ENCODE data around the gene DIAPH3. TPM values are rescaled to one million over a fixed set of nuclear protein-coding genes. Genes with fewer than 3 reads are reported as not detected.

The DIAPH3 gene
- polyA plus RNA-seq, 1 of the 3 experiments (the other 2 are of a cell fraction), result 5.4 TPM

DNA sequence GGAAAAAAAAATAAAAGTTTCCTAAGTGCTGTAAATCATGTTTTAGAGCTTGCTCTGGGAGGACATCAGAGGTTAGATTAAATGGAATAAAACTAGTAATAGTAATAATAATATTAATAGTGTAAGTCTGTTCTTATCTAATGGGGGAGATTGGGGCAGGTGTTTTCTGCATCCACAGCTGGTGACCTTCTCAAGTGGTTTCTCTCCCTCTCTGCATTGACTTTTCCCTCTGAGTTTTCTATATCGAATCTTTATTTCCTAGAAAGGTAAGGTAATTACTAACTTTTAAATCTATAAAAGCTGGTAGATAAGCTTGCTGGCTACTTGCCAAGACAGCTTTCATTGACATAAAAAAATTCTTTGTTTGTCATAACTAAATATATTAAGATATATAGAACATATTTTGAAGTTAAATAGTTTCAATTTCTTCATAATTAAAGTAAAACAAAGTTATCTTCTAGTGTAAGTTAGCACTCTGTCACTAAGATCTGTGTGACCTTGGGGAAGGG lies 49.6 kb upstream of the DIAPH3 start:
- no peak overlapping the region for H3K4me3 ChIP-seq (ENCODE audit: low read depth in 2 of 2, low read length in 1 of 2)

More for the DNA sequence above, 49.6 kb upstream of the DIAPH3 start:
- TF ChIP-seq GABPA (IDR thresholded peaks at IDR 0.05; ENCODE audit: low read depth), result no peak
- no peak for TF ChIP-seq NFIC (IDR thresholded peaks at IDR 0.05; ENCODE audit: borderline replicate concordance)
- TF ChIP-seq, protein P1, sequence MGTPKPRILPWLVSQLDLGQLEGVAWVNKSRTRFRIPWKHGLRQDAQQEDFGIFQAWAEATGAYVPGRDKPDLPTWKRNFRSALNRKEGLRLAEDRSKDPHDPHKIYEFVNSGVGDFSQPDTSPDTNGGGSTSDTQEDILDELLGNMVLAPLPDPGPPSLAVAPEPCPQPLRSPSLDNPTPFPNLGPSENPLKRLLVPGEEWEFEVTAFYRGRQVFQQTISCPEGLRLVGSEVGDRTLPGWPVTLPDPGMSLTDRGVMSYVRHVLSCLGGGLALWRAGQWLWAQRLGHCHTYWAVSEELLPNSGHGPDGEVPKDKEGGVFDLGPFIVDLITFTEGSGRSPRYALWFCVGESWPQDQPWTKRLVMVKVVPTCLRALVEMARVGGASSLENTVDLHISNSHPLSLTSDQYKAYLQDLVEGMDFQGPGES (IDR thresholded peaks at IDR 0.05; ENCODE audit: low read depth, low read length), result no peak
- TF ChIP-seq JUND (IDR thresholded peaks at IDR 0.05), result no peak
- TF ChIP-seq POLR2AphosphoS5 (IDR thresholded peaks at IDR 0.05; ENCODE audit: low read depth, low read length), result no peak
- no peak for TF ChIP-seq MAX (IDR thresholded peaks at IDR 0.05; ENCODE audit: low read depth)
- TF ChIP-seq PBX3 (IDR thresholded peaks at IDR 0.05), result no peak
- TF ChIP-seq, protein P2, sequence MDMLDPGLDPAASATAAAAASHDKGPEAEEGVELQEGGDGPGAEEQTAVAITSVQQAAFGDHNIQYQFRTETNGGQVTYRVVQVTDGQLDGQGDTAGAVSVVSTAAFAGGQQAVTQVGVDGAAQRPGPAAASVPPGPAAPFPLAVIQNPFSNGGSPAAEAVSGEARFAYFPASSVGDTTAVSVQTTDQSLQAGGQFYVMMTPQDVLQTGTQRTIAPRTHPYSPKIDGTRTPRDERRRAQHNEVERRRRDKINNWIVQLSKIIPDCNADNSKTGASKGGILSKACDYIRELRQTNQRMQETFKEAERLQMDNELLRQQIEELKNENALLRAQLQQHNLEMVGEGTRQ (IDR thresholded peaks at IDR 0.05; ENCODE audit: borderline replicate concordance, low read depth, low read length), result no peak
- no peak for TF ChIP-seq SIN3A (IDR thresholded peaks at IDR 0.05; ENCODE audit: borderline replicate concordance, low read depth, low read length)
- no peak for TF ChIP-seq MXI1 (IDR thresholded peaks at IDR 0.05; ENCODE audit: low read depth, low read length)
- TF ChIP-seq SMC3 (IDR thresholded peaks at IDR 0.05; ENCODE audit: low read depth, low read length), result no peak
- no peak for TF ChIP-seq EP300 (IDR thresholded peaks at IDR 0.05; ENCODE audit: borderline replicate concordance in 1 of 2, low read depth in 1 of 2, low read length in 1 of 2)
- no peak for TF ChIP-seq TEAD4 (IDR thresholded peaks at IDR 0.05; ENCODE audit: borderline replicate concordance, insufficient read depth)
- TF ChIP-seq ZBTB33 (IDR thresholded peaks at IDR 0.05; ENCODE audit: borderline replicate concordance, low read depth), result no peak
- Histone ChIP-seq H3K9ac (no peak overlapping the region), H3K4me2 (no peak overlapping the region), H3K9me2 (no peaks in the 10 kb centered on the region), H3F3A (replicated peaks; ENCODE audit: insufficient read depth) (no peaks in the 10 kb centered on the region), H3K27me3 (ENCODE audit: insufficient read depth) (no peaks in the 10 kb centered on the region), H4K20me1 (ENCODE audit: insufficient read depth) (no peaks in the 10 kb centered on the region), H3K36me3 (replicated peaks in 1 of 2; ENCODE audit: control insufficient read depth in 1 of 2, insufficient read depth in 2 of 2, low read length in 1 of 2) (no peaks in the 10 kb centered on the region), H3K79me2 (ENCODE audit: insufficient read depth) (no peaks in the 10 kb centered on the region), H3K27ac (ENCODE audit: low read depth in 2 of 2, low read length in 1 of 2) (no peak overlapping the region), H2AFZ (ENCODE audit: low read depth) (no peak overlapping the region), H3K9me3 (no peaks in the 10 kb centered on the region), H3K4me1 (ENCODE audit: control insufficient read depth in 1 of 2, insufficient read depth in 2 of 2, low read depth in 1 of 2, low read length in 1 of 2) (no peaks in the 10 kb centered on the region)
- no peak for DNase-seq
- 8% methylated on average over 1 of the region's 1 CpG for WGBS (ENCODE audit: low lambda C conversion rate)
- CTCF ChIA-PET, result interaction anchor here (1.4 kb wide), 1 partner anchor 13 kb away, joined by 6 read pairs; no protein-coding TSS in a partner anchor
- POLR2A ChIA-PET, result no interaction called here

Measured in SK-N-SH (cell line).